Right lobe of liver (tissue), 6 donors: ENCODE results near the gene CELSR3. TPM values are rescaled to one million over a fixed set of nuclear protein-coding genes. Genes with fewer than 3 reads are reported as not detected.

Experiments
- ATAC-seq, 4 donors: fragments of 200-7000 bp; cut with Tn5 transposase; one replicate each; pipeline ENCODE4 v1.9.1; 2020; ENCODE audit warnings: mild to moderate bottlenecking in 4 of 4, moderate library complexity in 4 of 4
- DNase-seq, 3 donors: peaks; one replicate each; pipeline ENCODE4 v3.0.0-alpha.2; 2020
- H3K27ac ChIP-seq, 3 donors: fragments of 200-600 bp; one replicate each; pipeline ENCODE4 v1.8.0; 2022
- H3K27me3 ChIP-seq, 2 donors: fragments of 200-600 bp; one replicate each; pipeline ENCODE4 v1.8.0; 2022
- H3K36me3 ChIP-seq, 4 donors: fragments of 200-600 bp; sonication (generic) in 1 of 4; one replicate each; pipeline versions ENCODE4 v1.5.1 to v1.8.0; 2017 to 2022; ENCODE audit warnings: control low read depth in 1 of 4
- H3K4me1 ChIP-seq, 4 donors: fragments of 200-600 bp; sonication (generic) in 1 of 4; one replicate each; pipeline versions ENCODE4 v1.5.1 to v1.8.0; 2017 to 2022; ENCODE audit warnings: control low read depth in 1 of 4
- H3K4me3 ChIP-seq, 3 donors: fragments of 200-600 bp; one replicate each; pipeline ENCODE4 v1.8.0; 2022
- H3K9me3 ChIP-seq, 4 donors: fragments of 200-600 bp; sonication (generic) in 1 of 4; one replicate each; pipeline versions ENCODE4 v1.5.1 to v1.8.0; 2017 to 2022; ENCODE audit warnings: control low read depth in 1 of 4
- POLR2A ChIP-seq: fragments of 450-650 bp; IDR thresholded peaks from one replicate; pipeline ENCODE4 v1.6.1; 2017; ENCODE audit warnings: antibody characterized with exemption, mild to moderate bottlenecking
- WGBS: methylation state at CpG from one replicate; pipeline ENCODE4 v1.1.6; 2018; ENCODE audit warnings: low coverage, low lambda C conversion rate; ENCODE audit not compliant: insufficient coverage; ENCODE audit errors: missing lambda C conversion rate; 5-methylcytosine and 5-hydroxymethylcytosine counted together
- intact Hi-C, 2 donors: fragments of 100-400 bp; cut with DNase I; formaldehyde crosslinking; loops; one replicate each; pipeline versions ENCODE4 v1.11.2 to v1.14.1; 2022
- total RNA-seq, 6 experiments: library from RNA; depleted of rRNA in 2 of 6; stranded (reverse); fragments of >200 nt in 2 of 6; fragmentation: NEBNext Ultra II Directional in 3 of 6; extraction: Animal tissue kit (Norgen Biotek cat#: 25700) in 3 of 6; gene quantifications; one replicate each; pipeline versions ENCODE4 v1.1.0 to v1.2.4, GENCODE V29; 2016 to 2023
- TF ChIP-seq, protein P1 (sequence below), 4 donors: fragments of 200-600 bp in 3 of 4; fragments of 450-650 bp in 1 of 4; IDR thresholded peaks; one replicate each; pipeline versions ENCODE4 v1.5.1 to v1.8.0; 2016 to 2022; ENCODE audit warnings: antibody characterized with exemption in 4 of 4, mild to moderate bottlenecking in 2 of 4
- donor health status: DM: no; HTN: yes; CAD: no.
- donor health status: DM: no; HTN: no; CAD: no.
- donor health status: DM: no; HTN: no; CAD: no.
- donor health status: DM: no; HTN: yes; CAD: no.
- donor health status: DM: no; HTN: yes; CAD: no.

CELSR3 gene
- total RNA-seq, 6 experiments from 2014 or later = 0.15 to 0.68 (median 0.34) TPM

DNA sequence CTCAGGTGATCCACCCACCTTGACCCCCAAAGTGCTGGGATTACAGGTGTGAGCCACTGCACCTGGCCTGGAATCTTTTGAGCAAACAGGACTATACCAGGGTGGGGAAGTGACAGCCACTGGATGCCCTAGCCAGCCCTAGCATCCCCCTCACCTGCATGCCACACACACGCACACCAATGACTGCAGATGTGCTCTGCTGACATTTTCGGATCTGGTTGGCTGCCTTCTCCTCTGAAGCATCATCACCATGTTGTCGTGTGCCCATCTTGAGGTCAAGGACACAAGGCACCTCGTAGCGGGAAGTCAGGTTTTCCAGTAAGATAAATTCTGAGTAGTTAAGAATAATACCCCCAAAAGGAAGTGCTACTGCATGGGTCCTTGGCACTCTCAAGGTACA, 26.7 kb upstream of the CELSR3 start:
- intact Hi-C loops = no loop called here
- DNase-seq = no peak
- Histone ChIP-seq H3K36me3 (peaks cover 5 to 68% (median 32%) of the 10 kb centered on the region in 4 donors), H3K9me3 (no peaks in the 10 kb centered on the region), H3K27ac (no peak overlapping the region), H3K27me3 (no peaks in the 10 kb centered on the region), H3K4me1 (peaks cover 0 to 13% (median 3%) of the 10 kb centered on the region in 4 donors), H3K4me3 (no peak overlapping the region)
- ATAC-seq = no peak
- WGBS = 31% methylated on average over 2 of the region's 5 CpGs
- TF ChIP-seq POLR2A = no peak
- TF ChIP-seq, protein P1, sequence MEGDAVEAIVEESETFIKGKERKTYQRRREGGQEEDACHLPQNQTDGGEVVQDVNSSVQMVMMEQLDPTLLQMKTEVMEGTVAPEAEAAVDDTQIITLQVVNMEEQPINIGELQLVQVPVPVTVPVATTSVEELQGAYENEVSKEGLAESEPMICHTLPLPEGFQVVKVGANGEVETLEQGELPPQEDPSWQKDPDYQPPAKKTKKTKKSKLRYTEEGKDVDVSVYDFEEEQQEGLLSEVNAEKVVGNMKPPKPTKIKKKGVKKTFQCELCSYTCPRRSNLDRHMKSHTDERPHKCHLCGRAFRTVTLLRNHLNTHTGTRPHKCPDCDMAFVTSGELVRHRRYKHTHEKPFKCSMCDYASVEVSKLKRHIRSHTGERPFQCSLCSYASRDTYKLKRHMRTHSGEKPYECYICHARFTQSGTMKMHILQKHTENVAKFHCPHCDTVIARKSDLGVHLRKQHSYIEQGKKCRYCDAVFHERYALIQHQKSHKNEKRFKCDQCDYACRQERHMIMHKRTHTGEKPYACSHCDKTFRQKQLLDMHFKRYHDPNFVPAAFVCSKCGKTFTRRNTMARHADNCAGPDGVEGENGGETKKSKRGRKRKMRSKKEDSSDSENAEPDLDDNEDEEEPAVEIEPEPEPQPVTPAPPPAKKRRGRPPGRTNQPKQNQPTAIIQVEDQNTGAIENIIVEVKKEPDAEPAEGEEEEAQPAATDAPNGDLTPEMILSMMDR (IDR thresholded peaks at IDR 0.05) = no peak

DNA sequence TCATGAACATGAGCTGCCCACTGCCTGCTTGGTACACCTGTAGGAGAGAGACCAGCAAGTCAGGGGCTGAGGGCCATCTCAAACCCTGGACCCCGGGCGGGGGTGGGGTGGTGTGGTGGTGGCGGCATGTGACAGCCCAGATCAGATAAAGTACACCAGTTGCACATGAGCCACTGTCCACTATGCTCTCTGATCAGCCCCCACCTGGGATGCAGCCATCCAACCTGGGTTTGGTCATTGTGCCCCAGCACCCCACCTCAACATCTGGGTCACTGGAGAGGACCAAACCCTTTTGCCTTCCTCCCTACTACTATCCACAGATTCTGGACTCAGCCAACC, 26.0 kb upstream of the CELSR3 start:
- intact Hi-C loops = no loop called here
- WGBS = no CpG with 5 or more reads among the region's 3 CpGs
- Histone ChIP-seq H3K4me1 (peaks cover 0 to 16% (median 5%) of the 10 kb centered on the region in 4 donors), H3K27me3 (no peaks in the 10 kb centered on the region), H3K4me3 (no peak overlapping the region), H3K36me3 (peaks cover under 1 to 61% (median 32%) of the 10 kb centered on the region in 4 donors), H3K9me3 (no peaks in the 10 kb centered on the region), H3K27ac (no peak overlapping the region)
- no peak for ATAC-seq
- DNase-seq = no peak
- TF ChIP-seq POLR2A = no peak
- TF ChIP-seq, protein P1 (IDR thresholded peaks at IDR 0.05) = no peak

DNA sequence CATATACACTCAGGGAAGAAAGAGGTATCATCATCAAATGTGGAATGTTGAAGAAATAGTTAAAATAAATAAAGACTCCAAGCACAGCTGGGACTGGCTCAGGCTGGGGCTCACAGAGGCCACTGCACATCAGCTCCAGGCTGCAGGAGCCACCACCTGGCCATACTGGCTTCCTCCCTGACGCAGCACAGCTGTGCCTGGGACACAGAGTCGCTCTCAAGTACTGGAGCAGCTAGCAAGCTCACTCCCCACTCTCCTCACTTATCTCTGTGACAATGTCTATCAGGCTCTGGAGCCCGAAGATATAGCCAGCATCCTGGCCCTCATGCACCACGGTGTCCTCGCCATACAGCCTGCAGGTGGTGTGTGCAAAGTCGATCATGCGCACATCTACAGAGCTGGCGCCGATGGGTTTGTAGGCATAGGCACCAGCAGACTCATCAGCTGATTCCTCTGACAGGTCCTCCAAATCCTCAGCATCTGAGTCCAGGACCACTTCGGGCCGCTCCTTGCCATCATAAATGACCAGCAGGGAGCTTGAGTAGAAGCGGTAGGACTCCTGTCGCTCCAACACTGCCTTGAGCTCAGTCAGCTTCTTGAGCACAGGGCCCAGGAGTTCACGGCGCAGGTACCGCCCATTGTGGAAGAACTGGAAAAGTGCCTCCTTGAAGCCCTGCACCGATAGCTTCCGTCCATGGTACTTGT, 25.5 kb upstream of the CELSR3 start:
- Histone ChIP-seq H3K36me3 (peaks cover 0 to 56% (median 29%) of the 10 kb centered on the region in 4 donors), H3K9me3 (no peaks in the 10 kb centered on the region), H3K4me1 (peaks cover 0 to 18% (median 5%) of the 10 kb centered on the region in 4 donors), H3K4me3 (no peak overlapping the region), H3K27me3 (no peaks in the 10 kb centered on the region), H3K27ac (no peak overlapping the region)
- intact Hi-C loops = no loop called here
- TF ChIP-seq, protein P1 (IDR thresholded peaks at IDR 0.05) = no peak
- TF ChIP-seq POLR2A = no peak
- DNase-seq (no peak), ATAC-seq (no peak)
- 95% methylated on average over 4 of the region's 18 CpGs for WGBS

DNA sequence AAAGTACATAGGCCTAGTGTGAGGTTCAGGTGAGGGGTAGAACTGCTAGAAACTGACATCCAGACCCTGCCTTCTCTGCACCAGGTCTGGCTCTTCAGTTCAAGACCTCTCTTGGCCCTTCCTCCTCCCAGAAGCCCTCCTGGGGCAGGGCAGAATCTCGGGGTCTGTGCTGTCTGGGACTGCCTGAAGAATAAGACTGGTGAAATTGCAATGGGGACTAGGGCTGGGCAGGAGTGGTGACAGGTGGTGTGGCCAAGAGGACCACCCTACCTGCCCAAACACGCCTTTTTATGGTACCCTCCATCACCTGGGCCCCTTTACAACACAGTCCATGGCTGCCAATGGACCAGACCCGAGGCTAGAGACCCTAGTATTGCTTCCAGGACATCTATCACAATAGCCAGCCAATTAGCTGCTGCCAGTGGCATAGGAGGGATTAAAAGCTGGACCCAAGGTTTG, 24.6 kb upstream of the CELSR3 start:
- ATAC-seq = no peak
- Histone ChIP-seq H3K9me3 (no peaks in the 10 kb centered on the region), H3K4me3 (no peak overlapping the region), H3K27ac (no peak overlapping the region), H3K36me3 (peaks cover 0 to 46% (median 25%) of the 10 kb centered on the region in 4 donors), H3K4me1 (peaks cover 0 to 22% (median 5%) of the 10 kb centered on the region in 4 donors), H3K27me3 (no peaks in the 10 kb centered on the region)
- WGBS = 80% methylated on average over 1 of the region's 3 CpGs
- intact Hi-C loops = no loop called here
- no peak for DNase-seq
- TF ChIP-seq, protein P1 (IDR thresholded peaks at IDR 0.05) = no peak
- TF ChIP-seq POLR2A = no peak
